ENCODE results near the gene PGAM5.
"Not testable (repeated sequence)": the region's sequence is repeated elsewhere in the genome, so short reads cannot be mapped to it uniquely, and the experiment has no call there.

Gene PGAM5

DNA sequence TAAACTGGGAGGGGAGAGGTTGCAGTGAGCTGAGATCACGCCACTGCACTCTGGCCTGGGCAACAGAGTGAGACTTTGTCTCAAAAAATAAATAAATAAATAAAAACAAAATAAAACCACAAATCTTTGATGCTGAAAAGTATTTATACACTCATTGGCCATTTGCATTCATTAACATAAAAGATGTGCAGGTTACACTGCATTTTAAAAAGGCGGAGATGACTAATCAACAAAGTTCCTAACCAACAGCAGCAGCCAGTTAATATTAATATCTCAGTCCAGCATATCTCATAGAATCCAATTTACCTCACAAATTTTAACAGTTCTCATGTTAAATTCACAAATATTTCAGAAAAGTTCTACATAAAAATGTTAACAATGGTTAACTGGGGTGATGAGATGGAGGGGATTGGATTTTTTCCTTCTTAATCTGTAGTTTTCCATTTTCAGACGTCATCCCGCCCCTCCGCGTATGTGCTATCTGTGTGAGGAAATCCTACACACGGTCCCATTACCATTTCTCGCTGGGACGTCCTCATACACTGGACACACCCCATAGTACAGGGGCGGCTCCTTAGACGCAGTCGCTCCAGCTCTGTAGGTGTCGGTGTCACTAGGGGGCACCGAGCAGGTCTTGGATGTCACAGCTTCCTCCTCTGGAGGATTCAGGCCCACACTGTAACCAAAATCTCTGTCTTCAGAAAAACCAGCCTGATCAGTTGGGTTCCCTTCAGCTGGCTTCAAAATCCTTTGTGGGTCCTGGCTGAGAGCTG lies 43.7 kb downstream of the PGAM5 start:
- no peak for DNase-seq

DNA sequence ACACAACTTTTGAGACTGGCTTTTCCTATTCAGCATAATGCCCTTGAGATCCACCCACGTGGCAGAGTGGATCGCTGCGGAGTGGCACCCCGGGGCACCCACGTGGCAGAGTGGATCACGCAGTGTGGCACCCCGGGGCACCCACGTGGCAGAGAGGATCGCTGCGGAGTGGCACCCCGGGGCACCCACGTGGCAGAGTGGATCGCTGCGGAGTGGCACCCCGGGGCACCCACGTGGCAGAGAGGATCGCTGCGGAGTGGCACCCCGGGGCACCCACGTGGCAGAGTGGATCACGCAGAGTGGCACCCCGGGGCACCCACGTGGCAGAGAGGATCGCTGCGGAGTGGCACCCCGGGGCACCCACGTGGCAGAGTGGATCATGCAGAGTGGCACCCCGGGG lies 48.2 kb downstream of the PGAM5 start:
- DNase-seq = not testable (repeated sequence)

DNA sequence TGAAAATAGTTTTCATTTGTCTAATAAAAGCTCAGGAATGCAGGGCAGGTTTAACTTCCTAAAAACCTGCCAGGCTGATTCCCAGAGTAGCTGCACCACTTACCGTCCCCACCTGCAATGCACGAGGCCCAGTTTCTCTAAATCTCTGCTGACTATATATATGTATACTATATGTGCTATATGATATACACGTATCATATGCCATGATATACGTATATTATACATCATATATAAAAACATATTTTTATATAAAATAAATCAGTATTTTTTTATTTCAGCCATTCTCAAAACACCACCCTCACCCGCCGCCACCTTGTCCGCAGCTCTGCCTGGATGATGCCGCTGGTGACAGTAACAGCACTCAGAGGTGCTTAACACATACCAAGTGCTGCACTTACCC lies 48.7 kb downstream of the PGAM5 start:
- no peak for DNase-seq

DNA sequence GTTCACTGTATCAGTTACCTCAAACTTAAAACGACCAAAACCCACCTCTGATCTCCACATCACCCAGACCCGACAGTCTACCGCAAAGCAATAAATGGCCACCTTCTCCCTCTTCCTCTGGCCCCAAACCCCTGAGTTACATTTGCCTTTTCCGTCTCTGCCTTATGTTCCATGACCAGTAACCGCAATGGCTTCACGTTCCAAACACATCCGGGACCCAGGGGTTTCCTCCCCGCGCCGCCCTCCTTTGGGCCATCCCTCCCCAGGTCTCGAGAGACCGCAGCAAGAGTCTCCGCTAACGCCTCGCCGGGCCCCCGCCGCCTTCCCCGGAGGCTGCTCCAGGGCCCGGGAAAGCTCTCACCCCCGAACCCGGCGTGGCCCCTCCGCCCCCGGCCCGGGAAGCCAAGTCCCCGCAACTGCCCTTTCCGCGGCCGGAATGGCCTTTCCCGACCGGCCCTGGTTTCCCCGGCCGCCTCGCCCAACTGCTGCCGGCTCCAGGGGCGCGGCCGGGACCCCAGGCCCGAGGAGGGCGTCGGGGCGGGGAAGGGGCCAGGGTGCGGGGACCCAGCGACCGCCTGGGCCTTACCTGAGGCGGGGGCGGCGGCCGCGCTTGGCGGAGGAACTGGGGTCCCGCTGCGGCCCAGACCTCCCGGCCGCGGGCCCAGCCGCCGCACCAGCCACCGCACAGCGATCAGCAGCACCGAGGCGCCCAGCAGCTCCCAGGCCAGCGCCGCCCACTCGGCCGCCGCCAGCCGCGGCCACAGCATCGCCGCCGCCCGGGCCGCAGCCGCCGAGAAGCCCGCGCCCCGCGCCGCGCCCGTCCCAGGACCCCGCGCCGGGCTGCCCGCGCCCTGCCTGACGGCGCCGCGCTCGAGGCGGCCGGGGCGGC lies 50.6 kb downstream of the PGAM5 start, which contains the start of gene ANKLE2:
Gene ANKLE2 (minus strand): TSS at position 801 of the 889 bp plus-strand sequence. CDS start 34 bp downstream, at position 767.
- peak; percentile 12 for DNase-seq

DNA sequence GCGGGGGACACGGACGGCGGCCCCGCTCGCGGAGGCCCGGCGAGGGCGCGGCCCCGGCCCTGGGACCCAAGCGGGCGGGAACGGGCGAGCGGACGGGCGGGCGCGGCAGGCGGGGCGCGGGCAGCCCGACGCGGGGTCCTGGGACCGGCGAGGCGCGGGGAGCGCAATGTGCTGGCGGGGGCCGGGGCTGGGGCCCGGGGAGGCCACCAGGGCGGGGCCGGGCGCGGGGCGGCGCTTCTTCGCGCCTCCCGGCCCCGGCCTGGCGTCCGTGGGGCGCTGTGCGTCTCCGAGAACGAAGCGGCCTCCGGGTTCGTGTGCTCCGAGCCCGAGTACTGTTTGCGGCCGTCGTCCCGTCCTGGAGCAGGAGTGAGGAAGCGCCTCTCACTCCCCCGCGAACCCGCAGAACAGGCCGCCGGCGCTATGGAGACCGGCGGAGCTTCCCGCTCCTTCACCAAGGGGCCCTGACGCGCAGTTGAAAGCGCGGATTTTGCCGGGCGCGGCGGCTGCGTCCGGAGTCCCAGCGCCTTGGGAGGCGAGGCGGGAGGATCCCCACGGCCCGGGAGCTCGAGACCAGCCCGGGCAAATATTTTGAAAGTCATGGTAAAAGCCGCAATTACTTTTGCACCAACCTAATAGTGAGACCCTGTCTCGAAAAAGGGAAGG lies 51.4 kb downstream of the PGAM5 start:
- peak; percentile 58 for DNase-seq

DNA sequence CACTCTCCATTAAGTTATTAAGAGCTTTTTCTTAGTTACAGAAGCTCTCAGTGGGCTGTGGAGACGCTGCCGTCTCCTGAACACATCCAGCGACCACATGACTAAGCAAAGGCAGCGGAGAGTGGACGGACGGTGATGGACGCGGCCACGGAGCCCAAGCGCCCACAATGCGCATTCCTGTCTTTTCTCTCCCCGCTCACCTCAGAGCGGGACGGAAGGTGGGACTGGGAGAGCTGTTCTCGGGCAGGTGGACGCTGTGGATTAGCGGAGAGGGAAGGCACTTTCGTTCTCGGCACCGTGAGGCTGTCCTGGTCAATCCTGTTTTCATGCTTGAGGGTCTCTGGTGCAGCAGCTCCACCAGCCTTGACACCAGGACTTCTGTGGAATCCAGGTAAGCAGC lies 53.6 kb downstream of the PGAM5 start:
- no peak for DNase-seq

DNA sequence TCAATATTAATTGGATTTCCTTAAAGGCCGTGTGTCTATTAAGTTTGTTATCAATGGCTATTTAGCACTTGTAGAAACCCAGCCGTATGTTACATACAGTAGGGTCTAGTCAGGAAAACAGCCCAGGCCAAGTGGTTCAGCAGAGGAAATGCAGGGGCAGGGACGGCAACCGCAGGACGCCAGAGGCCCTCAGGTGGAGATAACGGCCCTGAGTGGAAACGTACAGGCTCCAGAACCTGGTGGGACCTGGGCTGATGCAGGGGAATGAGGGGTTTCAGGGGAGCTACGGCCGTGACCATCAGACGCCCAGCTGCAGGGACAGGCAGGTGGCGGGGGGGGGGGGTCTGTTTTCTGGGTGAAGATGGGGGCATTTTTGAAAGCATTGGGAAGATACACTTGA lies 54.7 kb downstream of the PGAM5 start:
- DNase-seq = peak; percentile 11

DNA sequence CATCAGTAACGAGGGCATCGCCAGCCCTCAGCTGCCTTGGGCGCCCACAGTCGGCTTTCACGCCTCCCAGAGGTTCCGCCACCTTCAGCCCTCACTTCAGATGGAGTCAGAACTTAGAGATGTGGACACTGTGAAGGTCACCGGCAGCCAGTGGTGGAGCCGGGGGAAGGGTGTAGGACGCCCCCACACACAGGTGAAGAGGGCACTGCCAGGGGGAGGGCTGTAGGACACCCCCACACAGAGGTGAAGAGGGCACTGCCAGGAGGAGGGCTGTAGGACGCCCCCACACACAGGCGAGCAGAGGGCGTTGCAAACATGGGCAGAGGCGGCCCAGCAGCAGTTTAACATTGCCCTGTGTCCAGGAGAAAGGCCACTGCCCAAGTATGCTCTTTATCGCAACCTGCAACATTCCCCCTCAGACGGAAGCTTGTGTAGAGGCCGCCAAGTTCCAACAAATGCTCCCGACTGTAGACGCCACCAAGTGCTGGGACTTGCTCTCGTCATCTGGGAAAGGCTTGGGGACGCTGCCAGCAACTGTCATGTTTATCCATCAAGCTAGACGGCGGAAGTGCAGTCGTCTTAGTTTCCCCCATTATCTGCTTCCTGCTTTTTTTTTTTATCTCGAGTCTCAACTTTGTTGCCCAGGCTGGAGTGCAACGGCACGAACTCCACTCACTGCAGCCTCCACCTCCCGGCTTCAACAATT lies 55.9 kb downstream of the PGAM5 start:
- DNase-seq = no peak

DNA sequence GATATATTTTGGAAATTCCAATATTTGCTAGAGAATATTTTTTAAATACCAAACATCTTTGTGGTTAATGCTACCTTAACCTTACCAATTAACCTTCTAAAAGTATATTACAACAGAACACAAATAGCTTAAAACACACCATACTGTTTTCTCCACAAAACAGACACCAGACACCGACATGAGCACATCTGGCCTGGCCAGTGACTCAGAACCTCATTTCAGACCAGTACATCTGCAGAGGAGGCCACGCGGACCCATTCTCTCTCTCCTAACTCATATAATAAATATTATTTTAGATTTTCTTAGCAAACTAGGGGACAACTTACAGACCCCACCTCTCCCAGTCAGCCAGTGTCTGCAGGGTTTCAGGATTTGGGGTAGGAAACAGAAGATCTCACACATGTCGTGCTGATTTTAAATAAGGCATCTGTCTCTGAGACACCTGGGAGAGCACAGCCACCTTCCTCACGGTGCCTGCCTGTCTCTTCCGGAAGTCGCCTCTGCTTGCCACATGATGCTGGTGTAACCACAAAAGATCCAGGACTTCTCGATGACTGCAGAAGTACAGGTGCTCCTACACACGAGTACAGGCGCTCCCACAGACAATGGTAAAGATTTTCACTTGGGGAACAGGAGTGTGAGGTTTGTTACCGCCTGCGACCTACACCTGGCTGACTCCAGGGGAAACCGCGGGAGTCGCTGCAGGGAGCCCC lies 60.6 kb downstream of the PGAM5 start:
- DNase-seq = peak; percentile 35

Data from KG1 (cell line).